IPS DF 19.7 (cell line): ENCODE data around the gene TOMM34.

Source experiments
- DNase-seq: peaks from one replicate; pipeline ENCODE4 v3.0.0-alpha.2; 2013; ENCODE audit warnings: low read depth, low spot score

TOMM34 gene

DNA sequence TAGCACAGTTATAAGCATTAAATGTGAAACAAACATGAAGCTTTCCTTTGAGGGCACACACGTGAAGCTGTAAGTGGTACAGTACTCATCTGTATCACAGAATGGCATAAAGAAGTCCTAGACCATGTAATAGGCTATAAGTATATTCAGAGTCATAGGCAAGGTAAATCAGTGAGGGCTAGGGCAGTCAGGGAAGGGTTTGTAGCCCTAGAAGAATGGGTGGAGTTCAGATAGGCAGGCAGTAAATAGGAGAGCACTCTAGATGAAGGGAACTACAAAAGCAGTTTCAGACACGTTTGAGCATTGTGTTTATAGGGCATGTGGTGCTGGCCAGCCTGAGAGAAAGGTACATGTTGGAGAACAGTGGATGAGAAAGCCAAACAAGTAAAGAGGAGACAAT lies 65.2 kb downstream of the TOMM34 start:
- no peak for DNase-seq
